Keratinocyte (primary cell): ENCODE results near the gene CFP. TPM values are rescaled to one million over a fixed set of nuclear protein-coding genes. Genes with fewer than 3 reads are reported as not detected.

Experiments
- DNase-seq: peaks from one replicate; pipeline ENCODE4 v3.0.0-alpha.2; 2011; ENCODE audit warnings: low read depth, missing footprints, low spot score
- FAIRE-seq: peaks from 2 replicates; lab custom pipeline; 2011; peaks lifted over from hg19 to GRCh38; lab: Jason Lieb, UNC
- H2AFZ ChIP-seq: 2 replicates; pipeline ENCODE4 v1.6.0; 2012; ENCODE audit warnings: low read length, control low read depth, inconsistent platforms; ENCODE audit not compliant: control insufficient read depth
- H3K27ac ChIP-seq: 2 replicates; pipeline ENCODE4 v1.5.1; 2011; ENCODE audit warnings: low read length; ENCODE audit not compliant: control insufficient read depth, insufficient read depth
- H3K27me3 ChIP-seq: 3 replicates; pipeline ENCODE4 v1.6.0; 2011; ENCODE audit warnings: low read length; ENCODE audit not compliant: control insufficient read depth, insufficient read depth; ENCODE audit errors: extremely low read depth
- H3K36me3 ChIP-seq, 2 experiments: 2 replicates in 1 of 2; 3 replicates in 1 of 2; pipeline ENCODE4 v1.5.1; 2011; ENCODE audit warnings: low read length in 2 of 2, mild to moderate bottlenecking in 1 of 2; ENCODE audit not compliant: control insufficient read depth in 2 of 2, insufficient read depth in 2 of 2; ENCODE audit errors: extremely low read depth in 1 of 2
- H3K4me1 ChIP-seq: 3 replicates; pipeline ENCODE4 v1.5.1; 2011; ENCODE audit warnings: low read length; ENCODE audit not compliant: control insufficient read depth, insufficient read depth; ENCODE audit errors: extremely low read depth
- H3K4me2 ChIP-seq: 3 replicates; pipeline ENCODE4 v1.6.0; 2011; ENCODE audit warnings: low read depth, low read length; ENCODE audit not compliant: control insufficient read depth, insufficient read depth; ENCODE audit errors: extremely low read depth
- H3K4me3 ChIP-seq, 3 experiments: fragments of 200-600 bp in 1 of 3; sonication (generic) in 1 of 3; 2 replicates in 2 of 3; 3 replicates in 1 of 3; pipeline ENCODE4 v1.5.1; 2011 to 2016; ENCODE audit warnings: low read length in 3 of 3, mild to moderate bottlenecking in 3 of 3, control low read depth in 2 of 3, inconsistent platforms in 1 of 3, low read depth in 1 of 3, mixed read lengths in 1 of 3, mixed run types in 1 of 3, moderate library complexity in 1 of 3; ENCODE audit not compliant: control insufficient read depth in 2 of 3, insufficient read depth in 2 of 3; ENCODE audit errors: extremely low read depth in 1 of 3
- H3K79me2 ChIP-seq: 2 replicates; pipeline ENCODE4 v1.6.0; 2012; ENCODE audit warnings: low read length; ENCODE audit not compliant: control insufficient read depth, insufficient read depth
- H3K9ac ChIP-seq: 3 replicates; pipeline ENCODE4 v1.6.0; 2011; ENCODE audit warnings: low read length; ENCODE audit not compliant: control insufficient read depth, insufficient read depth; ENCODE audit errors: extremely low read depth
- H3K9me1 ChIP-seq: 3 replicates; pipeline ENCODE4 v1.6.0; 2011; ENCODE audit warnings: low read length; ENCODE audit not compliant: control insufficient read depth, insufficient read depth; ENCODE audit errors: extremely low read depth
- H3K9me3 ChIP-seq: 2 replicates; pipeline ENCODE4 v1.5.1; 2012; ENCODE audit warnings: low read depth, low read length; ENCODE audit not compliant: control insufficient read depth
- H4K20me1 ChIP-seq: 3 replicates; pipeline ENCODE4 v1.6.0; 2011; ENCODE audit warnings: low read length; ENCODE audit not compliant: control insufficient read depth, insufficient read depth; ENCODE audit errors: extremely low read depth
- CTCF ChIP-seq, 3 experiments: IDR thresholded peaks in 1 of 3; conservative IDR thresholded peaks in 1 of 3; optimal IDR thresholded peaks in 1 of 3; 2 replicates in 2 of 3; 3 replicates in 1 of 3; pipeline versions ENCODE3 to v1.5.1; 2011; ENCODE audit warnings: low read length in 3 of 3, mild to moderate bottlenecking in 3 of 3, moderate library complexity in 2 of 3, control low read depth in 1 of 3, inconsistent platforms in 1 of 3; ENCODE audit not compliant: insufficient read depth in 2 of 3; ENCODE audit errors: extremely low read depth in 1 of 3
- EZH2 ChIP-seq: IDR thresholded peaks from one replicate; pipeline ENCODE4 v1.6.1; 2012; ENCODE audit warnings: inconsistent platforms, mild to moderate bottlenecking, low read length, moderate library complexity
- dilution Hi-C: fragments of 300-500 bp; cut with MboI; formaldehyde crosslinking; loops from one replicate; pipeline ENCODE4 v1.7.0; 2020; ENCODE audit warnings: low sequenced_read_pairs; ENCODE audit not compliant: extremely low pct_ligation_motif_present
- polyA plus RNA-seq, 5 experiments: library from polyadenylated mRNA; depleted of rRNA in 3 of 5; stranded (reverse) in 3 of 5; stranded (forward) in 1 of 5; unstranded in 1 of 5; fragments of >200 nt; gene quantifications; 1 replicate in 1 of 5; 2 replicates in 3 of 5; 3 replicates in 1 of 5; pipeline versions ENCODE4 v1.2.1 to v1.2.3, GENCODE V29; 2011 to 2012; ENCODE audit warnings: missing spikeins in 2 of 5, low read depth in 1 of 5, low replicate concordance in 1 of 5

The CFP gene
- polyA plus RNA-seq, 1 donor (not counting 4 experiments of a cell fraction or from before 2014, with no cell fraction given), result 0.04 TPM

- Histone ChIP-seq H3K4me3 (no peak overlapping the region), H3K9me1 (peaks cover 2% of the 10 kb centered on the region), H3K4me2 (no peak overlapping the region), H3K79me2 (peaks cover 13% of the 10 kb centered on the region), H2AFZ (no peak overlapping the region), H3K27me3 (no peaks in the 10 kb centered on the region), H3K9ac (no peak overlapping the region), H3K36me3 (peaks cover 0 to 6% of the 10 kb centered on the region in 2 experiments), H3K4me1 (peaks cover 16% of the 10 kb centered on the region), H3K27ac (no peak overlapping the region), H4K20me1 (no peaks in the 10 kb centered on the region), H3K9me3 (no peaks in the 10 kb centered on the region)
- DNase-seq (no peak), FAIRE-seq (no peak)
- dilution Hi-C loops, result no loop called here
- TF ChIP-seq EZH2 (no peak), CTCF (optimal IDR thresholded peaks at IDR 0.05 in 1 of 3, IDR thresholded peaks at IDR 0.05 in 1 of 3, conservative IDR thresholded peaks at IDR 0.05 in 1 of 3; ENCODE audit: extremely low read depth in 1 of 3, insufficient read depth in 2 of 3, low read length in 3 of 3) (no peak)
These were observed 16.9 kb upstream of the CFP start for GRCh38 chrX:47646636-47647035.

GRCh38 chrX:47645530-47645929 is 15.8 kb upstream of the CFP start:
- no peaks in the 10 kb centered on the region for H3K9me3 ChIP-seq
- H3K4me3 ChIP-seq, result no peak overlapping the region
- DNase-seq (no peak), FAIRE-seq (no peak)
- dilution Hi-C loops, result no loop called here
- TF ChIP-seq EZH2, result no peak
- no peak for TF ChIP-seq CTCF (optimal IDR thresholded peaks at IDR 0.05 in 1 of 3, IDR thresholded peaks at IDR 0.05 in 1 of 3, conservative IDR thresholded peaks at IDR 0.05 in 1 of 3; ENCODE audit: extremely low read depth in 1 of 3, insufficient read depth in 2 of 3, low read length in 3 of 3)
- H3K9me1 ChIP-seq, result peaks cover 2% of the 10 kb centered on the region
- H3K27me3 ChIP-seq, result no peaks in the 10 kb centered on the region
- peaks cover 13% of the 10 kb centered on the region for H3K79me2 ChIP-seq
- H3K9ac ChIP-seq, result no peak overlapping the region
- no peaks in the 10 kb centered on the region for H4K20me1 ChIP-seq
- H2AFZ ChIP-seq, result no peak overlapping the region
- peaks cover 0 to 10% of the 10 kb centered on the region in 2 experiments for H3K36me3 ChIP-seq
- H3K27ac ChIP-seq, result no peak overlapping the region
- H3K4me2 ChIP-seq, result no peak overlapping the region
- peaks cover 10% of the 10 kb centered on the region for H3K4me1 ChIP-seq
